Putamen (tissue), 1 donor: ENCODE results near the gene ISY1.
"Not testable (repeated sequence)": the region's sequence is repeated elsewhere in the genome, so short reads cannot be mapped to it uniquely, and the experiment has no call there.

Experiments
- DNase-seq: peaks from one replicate; pipeline ENCODE4 v3.0.0-alpha.2; 2016; ENCODE audit warnings: low spot score

ISY1 gene

GRCh38 chr3:129120254-129121004 is 40.4 kb downstream of the ISY1 start:
- DNase-seq, result peak; percentile 57

DNA sequence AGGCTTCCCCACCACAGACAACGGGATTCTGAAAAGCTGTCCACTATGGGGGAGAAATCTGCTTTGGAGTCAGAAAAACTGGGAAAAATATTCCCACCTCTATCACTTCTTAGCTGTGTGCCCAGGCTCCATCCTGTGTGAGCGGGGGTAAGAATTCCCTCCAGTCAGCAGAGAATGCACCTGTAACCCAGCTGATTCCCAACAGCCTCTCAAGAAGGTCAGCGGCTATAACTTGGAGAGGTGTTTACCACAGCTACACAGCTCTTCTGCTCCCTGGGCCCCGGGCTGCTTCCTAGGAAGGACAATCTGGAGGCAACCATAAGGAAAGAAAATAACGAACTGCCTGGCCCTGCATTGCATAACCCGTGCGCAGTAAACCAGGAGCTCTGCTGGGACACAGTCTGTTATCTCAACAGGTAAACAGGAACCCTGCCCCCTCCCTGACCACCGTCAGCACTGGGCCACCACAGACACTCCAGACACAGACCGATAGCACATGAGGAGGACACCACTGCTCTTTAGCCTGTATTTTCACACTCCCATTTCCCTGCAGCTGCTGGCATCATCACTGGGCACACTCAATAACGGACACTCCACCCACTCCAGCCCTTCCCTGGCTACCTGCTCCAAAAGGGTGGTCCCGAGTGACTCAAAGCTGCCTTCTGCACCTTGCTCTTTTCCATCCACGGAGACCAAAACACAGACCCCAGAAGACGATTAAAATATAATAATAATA is 41.3 kb downstream of the ISY1 start:
- no peak for DNase-seq

DNA sequence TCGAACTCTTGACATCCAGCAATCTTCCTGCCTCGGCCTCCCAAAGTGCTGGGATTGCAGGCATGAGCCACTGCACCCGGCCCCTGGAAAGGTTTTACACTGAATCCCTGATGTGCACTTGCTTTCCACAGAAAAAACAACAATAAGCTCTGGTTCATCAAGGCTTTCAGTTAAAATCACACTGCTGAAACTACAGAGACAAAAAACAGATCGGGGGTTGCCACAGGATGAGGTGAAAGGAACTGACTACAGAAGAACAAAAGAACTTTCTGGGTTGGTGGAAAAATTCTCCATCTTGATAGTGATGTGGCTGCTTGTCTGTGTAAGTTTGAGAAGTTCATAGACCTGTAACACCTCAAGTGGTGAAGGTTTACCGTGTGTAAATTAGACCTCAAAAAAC is 42.1 kb downstream of the ISY1 start:
- no peak for DNase-seq

DNA sequence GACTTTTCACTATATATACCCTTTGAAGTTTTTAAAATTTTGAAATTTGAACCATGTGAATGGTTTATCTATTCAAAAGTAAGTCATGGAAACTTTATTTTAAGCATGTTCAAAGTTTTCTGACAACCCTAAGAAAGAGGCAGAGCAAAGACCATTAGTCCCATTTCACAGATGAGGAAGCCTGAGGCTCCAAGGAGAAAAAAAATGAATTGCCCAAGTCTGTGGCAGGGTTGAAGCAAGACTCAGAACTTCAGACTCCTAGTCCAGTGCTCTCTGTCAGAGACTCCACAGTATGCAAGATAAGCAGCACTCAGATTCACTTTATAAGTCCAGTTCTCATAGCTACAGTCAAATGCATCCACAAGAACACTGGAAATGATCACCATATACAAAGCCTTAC is 43.7 kb downstream of the ISY1 start:
- DNase-seq, result no peak

DNA sequence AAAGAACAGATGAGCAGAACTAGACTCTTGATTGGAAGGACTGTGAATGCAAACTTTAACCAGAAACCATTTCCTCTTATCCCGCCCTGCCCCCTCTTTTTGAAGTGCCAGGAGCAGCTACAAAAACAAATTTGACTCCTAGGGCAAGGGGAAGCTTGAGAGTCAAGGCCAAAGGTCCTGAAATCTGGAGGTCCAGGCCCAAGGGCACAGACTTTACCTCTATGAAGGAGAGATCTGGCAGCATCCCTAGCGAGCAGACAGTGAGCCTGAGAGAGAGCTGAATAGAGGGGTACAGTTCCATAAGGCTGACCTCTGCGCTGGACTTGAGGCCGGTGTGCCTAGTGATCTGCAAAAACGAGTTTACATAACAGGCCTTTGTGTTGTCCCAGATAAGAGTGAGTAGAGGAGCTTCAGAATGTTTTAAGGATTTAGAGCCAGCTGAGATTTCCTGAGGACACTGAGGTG is 44.3 kb downstream of the ISY1 start:
- DNase-seq, result no peak

- DNase-seq, result no peak
Measured at GRCh38 chr3:129114455-129114854, 46.4 kb downstream of the ISY1 start.

GRCh38 chr3:129112308-129113052 is 48.4 kb downstream of the ISY1 start:
- no peak for DNase-seq

DNA sequence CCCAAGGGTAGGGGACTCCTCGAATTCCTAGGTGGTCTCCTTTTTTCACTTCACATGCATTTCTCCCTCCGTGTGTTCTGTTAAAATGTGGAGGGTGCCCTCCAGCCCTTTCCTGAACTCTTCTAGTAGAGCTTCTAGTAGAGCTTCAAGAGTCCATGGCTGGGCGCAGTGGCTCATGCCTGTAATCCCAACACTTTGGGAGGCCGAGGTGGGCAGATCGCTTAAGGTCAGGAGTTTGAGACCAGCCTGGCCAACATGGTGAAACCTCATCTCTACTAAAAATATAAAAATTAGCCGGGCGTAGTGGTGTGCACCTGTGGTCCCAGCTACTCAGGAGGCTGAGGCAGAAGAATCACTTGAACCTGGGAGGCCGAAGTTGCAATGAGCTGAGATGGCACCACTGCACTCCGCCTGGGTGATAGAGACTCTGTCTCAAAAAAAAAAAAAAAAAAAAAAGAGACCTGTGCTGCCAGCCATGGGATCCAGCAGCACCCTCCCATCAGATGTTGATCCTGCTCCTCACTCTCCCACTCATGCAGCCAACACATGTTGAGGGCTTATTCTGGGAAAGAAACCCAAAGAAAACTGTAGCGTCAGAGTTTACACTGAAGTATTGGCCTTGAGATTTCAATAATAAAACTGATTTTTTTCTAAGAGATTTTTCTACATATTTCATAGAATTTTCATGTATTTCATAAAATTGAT is 49.6 kb downstream of the ISY1 start:
- not testable (repeated sequence) for DNase-seq

GRCh38 chr3:129107793-129108192 is 53.1 kb downstream of the ISY1 start:
- no peak for DNase-seq

- no peak for DNase-seq
Measured at GRCh38 chr3:129106866-129107565, 53.8 kb downstream of the ISY1 start.

DNA sequence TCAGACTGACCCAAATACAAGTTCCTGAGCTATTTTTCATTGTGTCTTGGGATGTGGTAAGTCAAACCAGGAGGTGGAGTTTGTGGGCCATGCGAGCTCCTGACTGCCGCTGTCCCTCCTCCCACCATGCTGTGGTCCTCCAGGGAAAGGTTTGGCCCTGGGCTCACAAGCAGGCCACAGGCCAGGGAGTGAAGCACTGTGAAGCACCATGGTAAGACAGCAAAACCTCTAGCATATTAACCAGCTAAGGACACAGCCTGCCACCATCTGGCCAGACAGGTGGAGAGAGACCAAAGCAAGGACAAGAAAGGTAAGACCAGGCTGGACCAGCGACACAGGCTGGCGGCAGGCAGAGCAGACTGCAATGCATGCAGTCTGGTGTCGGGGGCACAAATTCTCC is 54.5 kb downstream of the ISY1 start:
- DNase-seq, result no peak

- DNase-seq, result no peak
Measured at GRCh38 chr3:129105862-129106261, 55.0 kb downstream of the ISY1 start.

DNA sequence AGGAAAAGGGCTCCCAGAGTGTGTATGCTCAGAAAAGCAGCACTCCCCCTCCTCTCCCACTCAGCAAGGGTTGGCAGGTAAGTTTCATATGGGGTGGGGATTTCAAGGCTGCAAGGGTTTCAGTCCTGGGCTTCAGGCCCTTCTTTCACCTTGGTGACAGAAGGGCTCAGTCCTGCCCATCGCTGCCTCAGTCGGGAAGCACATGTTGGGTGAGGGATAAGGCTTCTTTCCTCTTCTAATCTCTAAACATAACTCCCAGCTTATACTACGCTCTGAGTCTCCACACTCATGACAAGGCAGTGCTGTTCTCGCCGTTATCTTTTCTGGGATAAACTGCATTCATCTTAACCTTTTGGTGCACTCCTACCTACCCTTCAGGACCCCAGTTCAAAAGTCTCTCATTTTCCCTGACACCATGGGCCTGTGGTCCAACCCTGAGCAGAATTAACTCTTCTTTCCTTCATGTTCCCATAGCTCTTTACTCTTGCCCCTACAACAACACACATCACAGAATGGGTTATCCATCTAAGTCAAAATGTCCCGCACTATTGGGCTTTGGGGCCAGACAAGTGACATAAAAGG is 56.3 kb downstream of the ISY1 start:
- no peak for DNase-seq

GRCh38 chr3:129104051-129104450 is 56.8 kb downstream of the ISY1 start:
- no peak for DNase-seq

DNA sequence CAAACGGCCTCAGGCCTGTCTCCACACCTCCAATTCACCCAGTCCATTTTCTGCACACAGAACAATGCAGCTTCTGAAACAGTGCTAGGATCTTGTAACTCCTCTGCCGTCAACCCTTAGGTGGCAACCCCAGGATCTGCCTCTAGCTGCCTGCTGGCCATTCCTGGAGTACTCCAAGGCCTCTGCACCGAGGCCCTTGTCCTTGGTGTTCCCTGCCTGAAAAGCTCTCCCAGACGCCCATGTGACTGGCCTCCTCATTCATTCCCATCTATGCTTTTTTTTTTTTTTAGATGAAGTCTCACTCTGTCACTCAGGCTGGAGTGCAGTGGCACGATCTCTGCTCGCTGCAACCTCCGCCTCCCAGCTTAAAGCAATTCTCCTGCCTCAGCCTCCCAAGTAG is 57.6 kb downstream of the ISY1 start:
- DNase-seq, result no peak

DNA sequence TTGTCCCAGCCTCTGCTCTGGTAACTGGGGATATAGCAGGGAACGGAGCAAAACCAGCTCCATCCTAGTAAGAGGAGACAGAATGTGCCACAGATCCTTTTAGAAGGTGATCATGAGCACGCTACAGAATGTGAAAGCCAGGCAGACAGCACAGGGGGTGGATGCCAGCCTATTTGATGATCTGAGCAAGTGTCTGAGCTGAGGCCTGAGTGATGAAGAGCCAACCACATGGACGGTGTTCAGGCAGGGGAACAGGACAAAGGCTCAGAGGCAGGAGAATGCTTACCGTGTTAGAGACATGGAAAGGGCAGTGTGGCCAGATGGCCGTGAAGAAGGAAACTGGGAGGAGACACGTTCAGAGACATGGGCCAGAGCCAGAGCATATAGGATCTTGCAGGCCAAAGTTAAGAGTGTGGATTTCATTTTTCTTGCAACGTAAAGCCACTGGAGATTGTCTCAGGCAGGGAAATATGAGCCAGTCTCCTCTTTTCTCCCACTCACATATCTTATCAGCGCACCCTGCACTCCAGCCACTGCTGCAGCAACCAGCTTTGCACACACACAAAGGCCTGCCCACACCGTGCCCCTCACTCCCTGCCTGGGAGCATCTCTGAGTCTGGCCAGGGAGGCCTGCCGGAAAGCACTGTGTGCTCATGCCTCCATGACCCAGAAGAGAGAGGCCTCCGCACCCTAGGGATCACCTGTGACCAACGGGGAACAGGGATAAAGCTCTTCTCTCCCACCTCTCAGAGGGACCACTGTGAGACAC is 59.3 kb downstream of the ISY1 start:
- DNase-seq, result no peak

DNA sequence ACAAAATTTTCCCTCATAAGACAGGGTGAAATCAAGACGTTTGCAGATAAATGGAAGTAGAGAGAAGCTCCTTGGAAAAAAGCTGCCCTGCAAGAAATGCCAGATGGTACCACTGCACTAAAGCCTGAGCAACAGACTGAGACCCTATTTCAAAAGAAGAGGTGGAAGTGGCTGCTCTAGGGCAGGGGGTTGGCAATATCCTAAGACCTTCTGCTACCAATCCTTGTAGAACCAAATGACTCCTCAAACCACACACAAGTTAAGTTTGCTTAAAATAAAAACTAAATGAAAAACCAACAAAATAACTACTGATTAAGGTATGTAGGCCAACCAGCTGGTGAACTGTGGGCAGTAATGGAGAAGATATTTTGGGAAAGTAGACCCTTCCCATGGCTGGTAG is 60.6 kb downstream of the ISY1 start:
- no peak for DNase-seq

DNA sequence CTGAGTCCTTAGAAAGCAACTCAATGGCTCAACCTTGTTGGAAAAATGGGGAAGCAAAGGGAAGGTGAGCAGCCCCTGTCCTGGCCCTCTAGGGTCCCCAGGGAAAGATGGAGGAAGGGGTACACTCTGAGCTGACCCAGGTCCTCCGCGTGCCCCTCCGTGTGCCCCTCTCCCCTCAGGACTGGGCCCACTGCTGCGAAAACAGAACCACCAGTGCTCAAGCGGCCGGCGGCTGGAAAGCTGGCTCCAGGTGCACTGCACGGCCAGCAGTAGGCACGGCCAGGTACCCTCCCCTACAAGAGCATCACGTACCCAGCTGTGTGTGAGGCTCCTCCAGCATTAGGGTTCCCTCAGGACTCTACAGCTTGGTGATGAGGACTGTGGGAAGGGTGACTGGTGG is 65.6 kb downstream of the ISY1 start:
- no peak for DNase-seq

DNA sequence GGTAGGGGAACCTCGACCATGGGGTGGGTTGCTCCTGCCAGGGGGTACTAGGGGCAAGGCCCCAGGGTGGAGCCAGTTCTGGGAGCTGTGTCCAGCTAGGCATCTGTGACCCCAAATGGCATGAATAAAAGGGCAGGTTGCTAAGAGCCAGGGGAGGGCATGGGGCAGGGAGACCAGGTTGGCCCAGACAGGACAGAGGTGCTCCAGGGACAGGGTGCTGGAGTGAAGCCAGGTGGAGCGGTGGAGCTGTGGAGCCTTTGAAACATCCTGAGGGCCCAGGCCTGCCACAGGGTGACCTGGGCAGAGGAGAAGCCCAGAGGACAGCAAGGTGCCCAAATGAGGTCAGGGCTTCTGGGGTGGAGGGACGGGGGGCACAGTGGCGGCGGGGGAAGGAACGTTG is 72.6 kb downstream of the ISY1 start:
- not testable (repeated sequence) for DNase-seq

- peak; percentile 9 for DNase-seq
Measured at GRCh38 chr3:129087904-129088303, 73.0 kb downstream of the ISY1 start.
